Spleen (tissue), 11 donors: Measurements from ENCODE around the gene ZNF669. TPM values are rescaled to one million over a fixed set of nuclear protein-coding genes. Genes with fewer than 3 reads are reported as not detected.

ENCODE experiments used
- DNase-seq: peaks from one replicate; pipeline ENCODE4 v3.0.0-alpha.2; 2020
- H3K27ac ChIP-seq, 8 donors: fragments of 200-600 bp; sonication (generic) in 7 of 8; 1 replicate in 4 of 8; 2 replicates in 4 of 8; pipeline versions ENCODE4 v1.5.0 to v1.8.0; 2016 to 2021; ENCODE audit warnings: inconsistent platforms in 4 of 8, mild to moderate bottlenecking in 4 of 8, moderate library complexity in 1 of 8
- H3K27me3 ChIP-seq, 7 donors: fragments of 200-600 bp; sonication (generic) in 6 of 7; replicated peaks in 1 of 7; 1 replicate in 4 of 7; 2 replicates in 3 of 7; pipeline versions ENCODE4 v1.5.0 to v1.8.0; 2016 to 2021; ENCODE audit warnings: inconsistent platforms in 3 of 7, mild to moderate bottlenecking in 1 of 7
- H3K36me3 ChIP-seq, 6 donors: fragments of 200-600 bp; sonication (generic) in 5 of 6; 1 replicate in 4 of 6; 2 replicates in 2 of 6; pipeline versions ENCODE4 v1.5.0 to v1.8.0; 2016 to 2021; ENCODE audit warnings: inconsistent platforms in 2 of 6
- H3K4me1 ChIP-seq, 6 donors: fragments of 200-600 bp; sonication (generic) in 5 of 6; 1 replicate in 3 of 6; 2 replicates in 3 of 6; pipeline versions ENCODE4 v1.5.0 to v1.8.0; 2016 to 2021; ENCODE audit warnings: inconsistent platforms in 3 of 6
- H3K4me3 ChIP-seq, 8 donors: fragments of 200-600 bp; sonication (generic) in 7 of 8; 1 replicate in 4 of 8; 2 replicates in 4 of 8; pipeline versions ENCODE4 v1.5.0 to v1.8.0; 2016 to 2021; ENCODE audit warnings: inconsistent platforms in 4 of 8, mild to moderate bottlenecking in 4 of 8, moderate library complexity in 2 of 8
- H3K9me3 ChIP-seq, 8 donors: fragments of 200-600 bp; sonication (generic) in 7 of 8; 1 replicate in 4 of 8; 2 replicates in 4 of 8; pipeline versions ENCODE4 v1.5.0 to v1.8.0; 2016 to 2021; ENCODE audit warnings: inconsistent platforms in 4 of 8
- POLR2A ChIP-seq, 3 donors: fragments of 450-650 bp; IDR thresholded peaks; one replicate each; pipeline ENCODE4 v1.5.1; 2017; ENCODE audit warnings: antibody characterized with exemption in 3 of 3, mild to moderate bottlenecking in 1 of 3
- POLR2AphosphoS5 ChIP-seq, 3 donors: sonication (generic); formaldehyde crosslinking; IDR thresholded peaks; one replicate each; pipeline ENCODE4 v1.5.1; 2017; ENCODE audit warnings: antibody characterized with exemption in 3 of 3
- WGBS, 5 donors: extraction: QIAGEN DNeasy Blood & Tissue Kit in 3 of 5; methylation state at CpG; one replicate each; pipeline versions ENCODE4 v1.1.5 to v1.1.7; 2013 to 2018; 5-methylcytosine and 5-hydroxymethylcytosine counted together
- intact Hi-C: fragments of 100-400 bp; cut with DNase I; formaldehyde crosslinking; loops from one replicate; pipeline ENCODE4 v1.15.0; 2023; ENCODE audit warnings: low total_unique reads
- polyA plus RNA-seq, 3 donors: library from polyadenylated mRNA; stranded (reverse); fragments of 200-250 nt; gene quantifications; one replicate each; pipeline ENCODE4 v1.2.1, GENCODE V29; 2013
- total RNA-seq, 7 donors: library from RNA; depleted of rRNA in 3 of 7; stranded (reverse); fragments of >200 nt in 3 of 7; fragmentation: NEBNext Ultra II Directional in 4 of 7; extraction: Animal tissue kit (Norgen Biotek cat#: 25700) in 4 of 7; gene quantifications; one replicate each; pipeline versions ENCODE4 v1.1.0 to v1.2.1, GENCODE V29; 2016 to 2021
- TF ChIP-seq, protein P1 (sequence below), 11 experiments: fragments of 200-600 bp in 7 of 11; fragments of 450-650 bp in 4 of 11; sonication (generic) in 4 of 11; IDR thresholded peaks in 8 of 11; conservative IDR thresholded peaks in 3 of 11; 1 replicate in 7 of 11; 2 replicates in 4 of 11; pipeline versions ENCODE4 v1.4.0 to v1.8.0; 2016 to 2021; ENCODE audit warnings: antibody characterized with exemption in 11 of 11, inconsistent platforms in 4 of 11, mild to moderate bottlenecking in 1 of 11
- donor health status: healthy with polysubstance abuse.
- donor health status: DM: no; HTN: no; CAD: no; lungs with moderate emphysema.
- donor health status: DM: no; HTN: no; CAD: no.
- donor health status: Bipolar disorder and iron deficiency.
- donor health status: healthy.
- donor health status: DM: no; HTN: no; CAD: no.
- donor health status: DM: yes; HTN: yes; CAD: no.

The ZNF669 gene
- total and polyA plus RNA-seq, 10 donors: 3.1 to 11.4 (median 7.7) TPM

- H3K27ac ChIP-seq: peak overlapping the region; percentile 22 to 91 (median 86)
- intact Hi-C loops: no loop called here
- H3K27me3 ChIP-seq: peaks cover 0 to 44% (median 16%) of the 10 kb centered on the region in 7 donors
- H3K4me1 ChIP-seq: peaks cover 10 to 29% (median 23%) of the 10 kb centered on the region in 6 donors
- 14 to 26% (median 18%) methylated on average over 28 to 30 of the region's 30 CpGs for WGBS, 5 donors
- DNase-seq: peak; percentile 77
- peak overlapping the region; percentile 33 to 76 (median 56) for H3K4me3 ChIP-seq
- no peaks in the 10 kb centered on the region for H3K9me3 ChIP-seq
- H3K36me3 ChIP-seq: no peaks in the 10 kb centered on the region
- TF ChIP-seq POLR2AphosphoS5 (IDR thresholded peaks at IDR 0.05): no peak
- TF ChIP-seq, protein P1, sequence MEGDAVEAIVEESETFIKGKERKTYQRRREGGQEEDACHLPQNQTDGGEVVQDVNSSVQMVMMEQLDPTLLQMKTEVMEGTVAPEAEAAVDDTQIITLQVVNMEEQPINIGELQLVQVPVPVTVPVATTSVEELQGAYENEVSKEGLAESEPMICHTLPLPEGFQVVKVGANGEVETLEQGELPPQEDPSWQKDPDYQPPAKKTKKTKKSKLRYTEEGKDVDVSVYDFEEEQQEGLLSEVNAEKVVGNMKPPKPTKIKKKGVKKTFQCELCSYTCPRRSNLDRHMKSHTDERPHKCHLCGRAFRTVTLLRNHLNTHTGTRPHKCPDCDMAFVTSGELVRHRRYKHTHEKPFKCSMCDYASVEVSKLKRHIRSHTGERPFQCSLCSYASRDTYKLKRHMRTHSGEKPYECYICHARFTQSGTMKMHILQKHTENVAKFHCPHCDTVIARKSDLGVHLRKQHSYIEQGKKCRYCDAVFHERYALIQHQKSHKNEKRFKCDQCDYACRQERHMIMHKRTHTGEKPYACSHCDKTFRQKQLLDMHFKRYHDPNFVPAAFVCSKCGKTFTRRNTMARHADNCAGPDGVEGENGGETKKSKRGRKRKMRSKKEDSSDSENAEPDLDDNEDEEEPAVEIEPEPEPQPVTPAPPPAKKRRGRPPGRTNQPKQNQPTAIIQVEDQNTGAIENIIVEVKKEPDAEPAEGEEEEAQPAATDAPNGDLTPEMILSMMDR (IDR thresholded peaks at IDR 0.05 in 8 of 11, conservative IDR thresholded peaks at IDR 0.05 in 3 of 11): no peak
- no peak for TF ChIP-seq POLR2A (IDR thresholded peaks at IDR 0.05)
These were observed 6.6 kb upstream of the ZNF669 start for GRCh38 chr1:247110627-247111258.

DNA sequence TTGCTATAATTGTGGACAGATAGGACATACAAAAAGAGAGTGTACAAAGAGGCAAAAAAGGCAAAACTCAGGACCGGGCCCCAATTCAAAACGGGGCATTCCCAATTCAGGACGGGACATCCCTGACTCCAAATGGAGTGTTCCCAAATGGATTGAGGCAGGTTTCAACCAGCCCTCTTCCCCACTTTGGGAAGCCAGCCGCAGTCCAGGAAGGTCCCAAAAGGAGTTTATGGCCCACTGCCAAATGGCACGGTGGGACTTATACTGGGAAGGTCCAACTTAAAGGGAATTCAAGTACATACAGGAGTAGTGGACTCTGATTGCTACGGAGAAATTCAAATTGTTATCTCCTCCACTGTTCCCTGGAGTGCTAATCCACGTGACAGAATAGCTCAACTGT, 3.5 kb upstream of the ZNF669 start:
- H3K27me3 ChIP-seq: peaks cover 0 to 39% (median 16%) of the 10 kb centered on the region in 7 donors
- H3K4me1 ChIP-seq: peaks cover 16 to 44% (median 37%) of the 10 kb centered on the region in 6 donors
- H3K4me3 ChIP-seq: no peak overlapping the region
- TF ChIP-seq POLR2AphosphoS5 (IDR thresholded peaks at IDR 0.05) (no peak), POLR2A (IDR thresholded peaks at IDR 0.05) (no peak)
- TF ChIP-seq, protein P1 (IDR thresholded peaks at IDR 0.05 in 8 of 11, conservative IDR thresholded peaks at IDR 0.05 in 3 of 11): no peak
- no peak overlapping the region for H3K27ac ChIP-seq
- peaks cover 0 to 5% (median 1%) of the 10 kb centered on the region in 6 donors for H3K36me3 ChIP-seq
- intact Hi-C loops: no loop called here
- WGBS, 5 donors: 83 to 92% (median 86%) methylated on average over 7 of the region's 7 CpGs
- peaks cover 0 to 10% (median 5%) of the 10 kb centered on the region in 8 donors for H3K9me3 ChIP-seq
- DNase-seq: no peak

DNA sequence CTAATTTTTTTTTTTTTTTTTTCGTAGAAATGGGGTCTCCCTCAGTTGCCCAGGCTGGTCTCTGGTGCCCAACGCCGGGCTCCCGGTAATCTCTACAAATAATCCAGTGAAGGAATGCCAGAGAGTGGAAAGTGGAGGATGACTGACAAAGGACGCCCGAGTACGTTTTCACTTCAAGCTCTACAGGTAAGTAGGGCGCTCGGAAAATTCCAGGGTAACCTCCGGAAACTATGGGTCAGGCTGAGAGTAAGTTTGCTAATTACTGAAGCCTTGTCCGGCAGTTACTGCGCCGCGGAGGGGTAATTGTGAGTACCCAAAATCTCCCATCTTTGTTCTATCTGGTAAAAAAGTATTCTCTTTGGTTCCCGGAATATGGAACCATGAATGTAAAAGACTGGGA, 1.8 kb upstream of the ZNF669 start:
- intact Hi-C loops: no loop called here
- H3K27me3 ChIP-seq: peaks cover 0 to 22% (median 3%) of the 10 kb centered on the region in 7 donors
- peaks cover 0 to 27% (median 22%) of the 10 kb centered on the region in 8 donors for H3K9me3 ChIP-seq
- 81 to 95% (median 93%) methylated on average over 9 to 15 of the region's 15 CpGs for WGBS, 5 donors
- no peak overlapping the region for H3K27ac ChIP-seq
- no peak overlapping the region for H3K4me3 ChIP-seq
- no peak for DNase-seq
- TF ChIP-seq POLR2AphosphoS5 (IDR thresholded peaks at IDR 0.05): no peak
- peaks cover 5 to 22% (median 16%) of the 10 kb centered on the region in 6 donors for H3K36me3 ChIP-seq
- H3K4me1 ChIP-seq: peaks cover 10 to 33% (median 27%) of the 10 kb centered on the region in 6 donors

GRCh38 chr1:247104965-247105364, 809 bp upstream of the ZNF669 start:
- H3K27ac ChIP-seq: peak overlapping the region in 4 of 8 donors; percentile 90 to 94 (median 92)
- H3K4me3 ChIP-seq: peak overlapping the region; percentile 52 to 98 (median 86)
- no peak for DNase-seq
- H3K9me3 ChIP-seq: peaks cover 6 to 37% (median 32%) of the 10 kb centered on the region in 8 donors
- 78 to 90% (median 84%) methylated on average over 13 of the region's 13 CpGs for WGBS, 5 donors
- TF ChIP-seq, protein P1 (IDR thresholded peaks at IDR 0.05 in 8 of 11, conservative IDR thresholded peaks at IDR 0.05 in 3 of 11): no peak
- TF ChIP-seq POLR2A (IDR thresholded peaks at IDR 0.05) (peak in 1 of 3 donors; percentile 3), POLR2AphosphoS5 (IDR thresholded peaks at IDR 0.05) (no peak)
- intact Hi-C loops: no loop called here
- peaks cover 0 to 12% (median under 1%) of the 10 kb centered on the region in 7 donors for H3K27me3 ChIP-seq
- H3K36me3 ChIP-seq: peaks cover 12 to 32% (median 26%) of the 10 kb centered on the region in 6 donors
- H3K4me1 ChIP-seq: peaks cover 5 to 27% (median 20%) of the 10 kb centered on the region in 6 donors
